Body of pancreas (tissue), 4 donors: ENCODE measurements around the gene GYS1. TPM values are rescaled to one million over a fixed set of nuclear protein-coding genes. Genes with fewer than 3 reads are reported as not detected.

Experiments used
- ATAC-seq: fragments of 150-250 bp; one replicate; pipeline ENCODE4 v1.9.1; 2016
- DNase-seq, 4 donors: peaks; one replicate each; pipeline ENCODE4 v3.0.0-alpha.2; 2019
- H3K27ac ChIP-seq, 4 donors: fragments of 200-600 bp; sonication (generic); 1 replicate in 3 of 4; 2 replicates in 1 of 4; pipeline versions ENCODE4 v1.5.1 to v1.6.1; 2016 to 2019; ENCODE audit warnings: mild to moderate bottlenecking in 1 of 4, mixed read lengths in 1 of 4, moderate library complexity in 1 of 4
- H3K27me3 ChIP-seq, 2 donors: fragments of 200-600 bp; sonication (generic); one replicate each; pipeline ENCODE4 v1.6.0; 2016; ENCODE audit warnings: mild to moderate bottlenecking in 1 of 2
- H3K36me3 ChIP-seq, 2 donors: fragments of 200-600 bp; sonication (generic); replicated peaks in 1 of 2; 2 replicates each; pipeline ENCODE4 v1.5.1; 2016; ENCODE audit warnings: low read depth in 2 of 2; ENCODE audit not compliant: insufficient read depth in 1 of 2
- H3K4me1 ChIP-seq: fragments of 200-600 bp; sonication (generic); one replicate; pipeline ENCODE4 v1.6.0; 2016
- H3K4me3 ChIP-seq, 2 donors: fragments of 200-600 bp; sonication (generic); 1 replicate in 1 of 2; 2 replicates in 1 of 2; pipeline ENCODE4 v1.5.1; 2016 to 2019
- H3K9me3 ChIP-seq, 3 donors: fragments of 200-600 bp; sonication (generic); 1 replicate in 2 of 3; 2 replicates in 1 of 3; pipeline ENCODE4 v1.5.1; 2016
- CTCF ChIP-seq, 7 experiments: fragments of 450-650 bp in 4 of 7; fragments of 200-600 bp in 3 of 7; sonication (generic) in 3 of 7; IDR thresholded peaks; one replicate each; pipeline ENCODE4 v1.5.1; 2016 to 2019; ENCODE audit warnings: antibody characterized with exemption in 7 of 7
- POLR2A ChIP-seq, 3 donors: fragments of 450-650 bp; IDR thresholded peaks; one replicate each; pipeline ENCODE4 v1.6.1; 2016; ENCODE audit warnings: antibody characterized with exemption in 3 of 3, mild to moderate bottlenecking in 2 of 3
- WGBS, 2 donors: methylation state at CpG; one replicate each; pipeline ENCODE4 v1.1.5; 2017; 5-methylcytosine and 5-hydroxymethylcytosine counted together
- intact Hi-C: fragments of 100-400 bp; cut with DNase I; formaldehyde crosslinking; loops from one replicate; pipeline ENCODE4 v1.15.1; 2023
- total RNA-seq, 2 donors: library from RNA; depleted of rRNA; stranded (reverse); fragments of >200 nt; gene quantifications; one replicate each; pipeline ENCODE4 v1.1.0, GENCODE V29; 2016

Gene GYS1
- total RNA-seq, 2 donors from 2014 or later: 7.5 to 17.8 TPM

- Histone ChIP-seq H3K36me3 (no peaks in the 10 kb centered on the region), H3K4me3 (no peak overlapping the region), H3K9me3 (no peaks in the 10 kb centered on the region), H3K4me1 (peaks cover 26% of the 10 kb centered on the region), H3K27me3 (no peaks in the 10 kb centered on the region), H3K27ac (no peak overlapping the region)
- 72 to 77% methylated on average over 4 of the region's 4 CpGs for WGBS, 2 donors
- no peak for DNase-seq
- TF ChIP-seq POLR2A (IDR thresholded peaks at IDR 0.05) (no peak), CTCF (IDR thresholded peaks at IDR 0.05) (no peak)
- intact Hi-C loops: no loop called here
- no peak for ATAC-seq
These were observed 2.7 kb downstream of the GYS1 start for GRCh38 chr19:48990400-48990799.

- Histone ChIP-seq H3K27me3 (no peaks in the 10 kb centered on the region), H3K4me3 (no peak overlapping the region), H3K4me1 (peaks cover 23% of the 10 kb centered on the region), H3K9me3 (no peaks in the 10 kb centered on the region), H3K27ac (no peak overlapping the region), H3K36me3 (no peaks in the 10 kb centered on the region)
- no peak for ATAC-seq
- no peak for TF ChIP-seq POLR2A (IDR thresholded peaks at IDR 0.05)
- TF ChIP-seq CTCF (IDR thresholded peaks at IDR 0.05): no peak
- 84 to 93% methylated on average over 14 to 15 of the region's 17 CpGs for WGBS, 2 donors
- intact Hi-C loops: no loop called here
- DNase-seq: no peak
These were observed 3.3 kb downstream of the GYS1 start for GRCh38 chr19:48989701-48990291.

- Histone ChIP-seq H3K4me1 (peaks cover 15% of the 10 kb centered on the region), H3K27ac (no peak overlapping the region), H3K4me3 (no peak overlapping the region), H3K36me3 (no peaks in the 10 kb centered on the region), H3K9me3 (no peaks in the 10 kb centered on the region), H3K27me3 (no peaks in the 10 kb centered on the region)
- WGBS, 2 donors: 94 to 95% methylated on average over 9 of the region's 9 CpGs
- intact Hi-C loops: no loop called here
- ATAC-seq (no peak), DNase-seq (no peak)
- TF ChIP-seq CTCF (IDR thresholded peaks at IDR 0.05) (no peak), POLR2A (IDR thresholded peaks at IDR 0.05) (no peak)
These were observed 4.2 kb downstream of the GYS1 start for GRCh38 chr19:48988860-48989259.

DNA sequence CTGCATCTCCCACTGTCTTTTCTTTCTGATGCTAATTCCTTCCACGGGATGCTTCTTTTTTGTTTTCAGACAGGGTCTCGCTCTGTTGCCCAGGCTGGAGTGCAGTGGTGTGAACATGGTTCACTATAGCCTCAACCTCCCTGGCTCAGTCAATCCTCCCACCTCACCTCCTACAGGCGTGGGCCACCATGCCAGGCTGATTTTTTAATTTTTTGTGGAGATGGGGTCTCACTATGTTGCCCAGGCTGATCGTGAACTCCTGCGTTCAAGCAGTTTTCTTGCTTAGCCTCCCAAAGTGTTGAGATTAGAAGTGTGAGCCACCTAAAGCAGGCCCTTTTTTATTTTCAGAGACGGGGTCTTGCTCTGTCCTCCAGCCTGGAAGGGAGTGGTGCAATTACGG lies 4.8 kb downstream of the GYS1 start:
- no peaks in the 10 kb centered on the region for H3K9me3 ChIP-seq
- no peak for ATAC-seq
- H3K36me3 ChIP-seq: no peaks in the 10 kb centered on the region

More for the DNA sequence above, 4.8 kb downstream of the GYS1 start:
- no peaks in the 10 kb centered on the region for H3K27me3 ChIP-seq
- intact Hi-C loops: no loop called here
- 89 to 95% methylated on average over 7 of the region's 7 CpGs for WGBS, 2 donors
- H3K4me1 ChIP-seq: peaks cover 15% of the 10 kb centered on the region
- H3K4me3 ChIP-seq: no peak overlapping the region
- no peak overlapping the region for H3K27ac ChIP-seq
- no peak for DNase-seq
- TF ChIP-seq CTCF (IDR thresholded peaks at IDR 0.05) (no peak), POLR2A (IDR thresholded peaks at IDR 0.05) (no peak)
